Thoracic aorta (tissue), 2 donors: Measurements from ENCODE around the gene DCLRE1B. TPM values are rescaled to one million over a fixed set of nuclear protein-coding genes. Genes with fewer than 3 reads are reported as not detected.

Experiments used
- ATAC-seq: fragments of 150-250 bp; one replicate; pipeline ENCODE4 v1.8.0; 2017; ENCODE audit warnings: low read depth; ENCODE audit not compliant: insufficient number of reproducible peaks, low FRiP score
- DNase-seq: peaks from one replicate; pipeline ENCODE4 v3.0.0-alpha.2; 2020; ENCODE audit warnings: low spot score
- H3K27ac ChIP-seq, 2 donors: fragments of 200-600 bp; sonication (generic); 1 replicate in 1 of 2; 2 replicates in 1 of 2; pipeline ENCODE4 v1.5.1; 2016; ENCODE audit warnings: mild to moderate bottlenecking in 2 of 2, moderate library complexity in 2 of 2
- H3K27me3 ChIP-seq: fragments of 200-600 bp; sonication (generic); replicated peaks from 2 replicates; pipeline ENCODE4 v1.6.0; 2016; ENCODE audit warnings: mild to moderate bottlenecking; ENCODE audit not compliant: insufficient read depth
- H3K36me3 ChIP-seq: fragments of 200-600 bp; sonication (generic); one replicate; pipeline ENCODE4 v1.5.1; 2016
- H3K4me1 ChIP-seq, 2 donors: fragments of 200-600 bp; sonication (generic); 1 replicate in 1 of 2; 2 replicates in 1 of 2; pipeline versions ENCODE4 v1.5.1 to v1.6.0; 2016; ENCODE audit warnings: low read depth in 2 of 2, mild to moderate bottlenecking in 1 of 2; ENCODE audit not compliant: control insufficient read depth in 1 of 2
- H3K4me3 ChIP-seq: fragments of 200-600 bp; sonication (generic); 2 replicates; pipeline ENCODE4 v1.5.1; 2016; ENCODE audit warnings: mild to moderate bottlenecking
- H3K9me3 ChIP-seq: fragments of 200-600 bp; sonication (generic); 2 replicates; pipeline ENCODE4 v1.5.1; 2016
- total RNA-seq, 2 donors: library from RNA; depleted of rRNA; stranded (reverse); fragments of >200 nt; gene quantifications; one replicate each; pipeline versions ENCODE4 v1.1.0 to v1.2.3, GENCODE V29; 2016
- TF ChIP-seq, protein P1 (sequence below): fragments of 200-600 bp; sonication (generic); IDR thresholded peaks from one replicate; pipeline ENCODE4 v1.5.1; 2019; ENCODE audit warnings: antibody characterized with exemption

Gene DCLRE1B
- total RNA-seq, 2 donors from 2014 or later, result 3.2 to 4.4 TPM

DNA sequence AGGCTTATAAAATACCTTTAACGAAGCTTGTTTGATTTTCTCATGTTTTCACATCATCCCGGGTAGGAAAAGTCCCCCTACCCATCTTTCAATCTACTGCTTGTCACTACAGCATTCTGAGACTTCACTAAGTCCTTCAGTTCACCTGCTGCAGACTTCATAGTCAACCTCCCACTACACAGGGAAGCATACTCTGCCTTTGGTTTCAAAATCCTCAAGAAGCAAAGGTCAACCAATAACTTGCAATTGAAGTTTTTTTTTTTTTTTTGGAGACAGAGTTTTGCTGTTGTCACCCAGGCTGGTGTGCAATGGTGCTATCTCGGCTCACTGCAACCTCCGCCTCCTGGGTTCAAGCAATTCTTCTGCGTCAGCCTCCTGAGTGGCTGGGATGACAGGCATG lies 28.9 kb upstream of the DCLRE1B start:
- TF ChIP-seq, protein P1, sequence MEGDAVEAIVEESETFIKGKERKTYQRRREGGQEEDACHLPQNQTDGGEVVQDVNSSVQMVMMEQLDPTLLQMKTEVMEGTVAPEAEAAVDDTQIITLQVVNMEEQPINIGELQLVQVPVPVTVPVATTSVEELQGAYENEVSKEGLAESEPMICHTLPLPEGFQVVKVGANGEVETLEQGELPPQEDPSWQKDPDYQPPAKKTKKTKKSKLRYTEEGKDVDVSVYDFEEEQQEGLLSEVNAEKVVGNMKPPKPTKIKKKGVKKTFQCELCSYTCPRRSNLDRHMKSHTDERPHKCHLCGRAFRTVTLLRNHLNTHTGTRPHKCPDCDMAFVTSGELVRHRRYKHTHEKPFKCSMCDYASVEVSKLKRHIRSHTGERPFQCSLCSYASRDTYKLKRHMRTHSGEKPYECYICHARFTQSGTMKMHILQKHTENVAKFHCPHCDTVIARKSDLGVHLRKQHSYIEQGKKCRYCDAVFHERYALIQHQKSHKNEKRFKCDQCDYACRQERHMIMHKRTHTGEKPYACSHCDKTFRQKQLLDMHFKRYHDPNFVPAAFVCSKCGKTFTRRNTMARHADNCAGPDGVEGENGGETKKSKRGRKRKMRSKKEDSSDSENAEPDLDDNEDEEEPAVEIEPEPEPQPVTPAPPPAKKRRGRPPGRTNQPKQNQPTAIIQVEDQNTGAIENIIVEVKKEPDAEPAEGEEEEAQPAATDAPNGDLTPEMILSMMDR, result no peak
- H3K36me3 ChIP-seq, result no peaks in the 10 kb centered on the region
- no peak for ATAC-seq
- no peaks in the 10 kb centered on the region for H3K27me3 ChIP-seq
- H3K9me3 ChIP-seq, result no peaks in the 10 kb centered on the region
- peaks cover 0 to 14% of the 10 kb centered on the region in 2 donors for H3K4me1 ChIP-seq
- no peak for DNase-seq
- no peak overlapping the region for H3K27ac ChIP-seq
- H3K4me3 ChIP-seq, result no peak overlapping the region

GRCh38 chr1:113879739-113880038 lies 25.4 kb upstream of the DCLRE1B start:
- H3K9me3 ChIP-seq, result no peaks in the 10 kb centered on the region
- H3K4me3 ChIP-seq, result no peak overlapping the region
- TF ChIP-seq, protein P1, result no peak
- no peak for ATAC-seq
- no peaks in the 10 kb centered on the region for H3K36me3 ChIP-seq
- no peak overlapping the region for H3K27ac ChIP-seq
- no peaks in the 10 kb centered on the region for H3K27me3 ChIP-seq
- no peaks in the 10 kb centered on the region for H3K4me1 ChIP-seq
- no peak for DNase-seq

GRCh38 chr1:113881661-113882060 lies 23.5 kb upstream of the DCLRE1B start:
- Histone ChIP-seq H3K4me1 (no peaks in the 10 kb centered on the region), H3K36me3 (no peaks in the 10 kb centered on the region), H3K27ac (no peak overlapping the region), H3K4me3 (no peak overlapping the region), H3K9me3 (no peaks in the 10 kb centered on the region), H3K27me3 (no peaks in the 10 kb centered on the region)
- DNase-seq, result no peak
- no peak for ATAC-seq
- TF ChIP-seq, protein P1, result no peak

DNA sequence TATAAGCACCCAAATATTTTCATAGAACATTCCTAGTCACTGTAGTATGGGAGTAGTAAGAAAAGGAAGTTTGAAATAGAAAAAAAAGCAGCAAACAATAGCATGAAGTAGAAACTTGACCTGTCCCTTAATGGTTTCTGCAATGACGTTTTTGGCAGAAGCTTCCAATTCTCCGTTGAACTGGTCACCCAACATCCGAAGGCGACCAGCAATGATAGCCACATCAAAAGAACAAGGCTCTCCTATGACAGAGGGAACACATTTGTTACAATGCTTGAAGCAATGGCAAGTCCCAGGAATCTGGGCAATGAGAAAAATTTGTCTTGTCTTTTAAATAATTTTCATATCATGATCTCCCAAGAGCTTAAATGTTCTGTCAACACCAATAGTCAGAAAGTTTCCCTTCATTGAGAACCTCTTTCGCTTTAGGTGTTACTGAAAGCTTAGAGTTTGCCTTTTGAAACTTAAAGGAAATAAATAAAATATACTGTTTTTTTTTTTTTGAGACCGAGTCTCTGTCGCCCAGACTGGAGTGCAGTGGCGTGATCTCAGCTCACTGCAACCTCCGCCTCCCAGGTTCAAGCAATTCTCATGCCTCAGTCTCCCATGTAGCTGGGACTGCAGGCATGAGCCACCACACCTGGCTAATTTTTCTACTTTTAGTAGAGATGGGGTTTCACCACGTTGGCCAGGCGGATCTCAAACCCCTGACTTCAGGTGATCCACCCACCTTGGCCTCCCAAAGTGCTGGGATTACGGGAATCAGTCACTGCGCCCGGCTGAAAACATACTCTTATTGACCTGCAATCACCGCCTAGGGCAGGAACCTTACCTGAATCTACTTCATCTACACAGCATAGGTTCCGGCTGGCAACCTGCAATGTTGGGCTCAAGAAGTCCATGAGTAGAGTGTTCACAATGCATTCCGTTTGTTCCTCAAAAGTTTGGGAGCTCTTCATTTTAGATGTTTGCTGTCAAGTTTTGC lies 18.4 kb upstream of the DCLRE1B start:
- ATAC-seq (no peak), DNase-seq (no peak)
- Histone ChIP-seq H3K9me3 (no peaks in the 10 kb centered on the region), H3K27me3 (no peaks in the 10 kb centered on the region), H3K4me3 (no peak overlapping the region), H3K4me1 (no peaks in the 10 kb centered on the region), H3K27ac (no peak overlapping the region), H3K36me3 (no peaks in the 10 kb centered on the region)
- TF ChIP-seq, protein P1, result no peak

- no peak within 1 kb of the TSS for H3K4me3 ChIP-seq
- DNase-seq (no peak), ATAC-seq (no peak)
- TF ChIP-seq, protein P1, result no peak
- H3K9me3 ChIP-seq, result no peaks in the 10 kb centered on the region
- no peaks in the 10 kb centered on the region for H3K4me1 ChIP-seq
- no peaks in the 10 kb centered on the region for H3K36me3 ChIP-seq
- no peak within 1 kb of the TSS for H3K27ac ChIP-seq
- no peaks in the 10 kb centered on the region for H3K27me3 ChIP-seq
Observed at GRCh38 chr1:113887402-113888175, 17.5 kb upstream of the DCLRE1B start, which contains the start of gene BCL2L15. Gene BCL2L15, minus strand, starts transcription at chr1:113887581. Its CDS starts 206 bp downstream, at chr1:113887375.
